GM12891 (cell line): Measurements from ENCODE around the gene MXD3.

Source experiments
- DNase-seq: peaks from one replicate; pipeline ENCODE4 v3.0.0; 2011; ENCODE audit warnings: low spot score; ENCODE audit not compliant: insufficient read length
- FAIRE-seq: peaks from 2 replicates; lab custom pipeline; 2011; peaks lifted over from hg19 to GRCh38; lab: Jason Lieb, UNC
- PAX5 ChIP-seq: IDR thresholded peaks from 2 replicates; pipeline ENCODE4 v1.6.1; 2011; ENCODE audit warnings: low read length, moderate library complexity, mild to moderate bottlenecking; ENCODE audit not compliant: insufficient read depth, severe bottlenecking
- POLR2A ChIP-seq: IDR thresholded peaks from 2 replicates; pipeline ENCODE4 v1.6.1; 2011; ENCODE audit warnings: low read depth, low read length, control low read depth
- POLR2AphosphoS5 ChIP-seq: IDR thresholded peaks from 2 replicates; pipeline ENCODE4 v1.6.1; 2011; ENCODE audit warnings: low read depth, low read length, control low read depth
- POU2F2 ChIP-seq: IDR thresholded peaks from 2 replicates; pipeline ENCODE4 v1.6.1; 2011; ENCODE audit warnings: low read depth, mild to moderate bottlenecking, control low read depth, low read length, moderate library complexity
- SPI1 ChIP-seq: IDR thresholded peaks from 2 replicates; pipeline ENCODE4 v1.6.1; 2011; ENCODE audit warnings: low read depth, low read length, control low read depth
- TAF1 ChIP-seq: IDR thresholded peaks from 2 replicates; pipeline ENCODE4 v1.6.1; 2011; ENCODE audit warnings: low read depth, low read length, control low read depth

MXD3 gene

GRCh38 chr5:177333420-177334154 is 21.9 kb upstream of the MXD3 start:
- no peak for TF ChIP-seq PAX5
- no peak for TF ChIP-seq POLR2AphosphoS5
- no peak for TF ChIP-seq POLR2A
- no peak for TF ChIP-seq POU2F2
- TF ChIP-seq TAF1 = no peak
- no peak for TF ChIP-seq SPI1
- FAIRE-seq (no peak), DNase-seq (no peak)

DNA sequence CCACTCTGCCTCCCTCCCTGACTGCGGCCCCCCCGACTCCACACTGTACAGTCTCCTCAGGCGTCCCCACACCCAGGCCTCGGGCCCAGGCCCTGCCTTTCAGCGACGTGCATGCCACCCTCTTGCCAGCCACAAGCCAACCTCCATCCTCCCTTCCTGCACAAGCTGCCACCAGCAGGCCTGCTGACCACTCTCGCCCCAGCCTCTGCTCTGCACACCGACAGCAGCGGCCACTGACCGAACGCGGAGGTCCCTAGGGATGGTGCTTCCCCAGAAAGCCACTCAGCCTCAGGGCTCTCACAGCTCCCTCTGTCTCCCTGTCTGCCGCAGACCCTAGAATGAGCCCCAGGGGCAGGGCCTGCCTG is 21.2 kb upstream of the MXD3 start:
- DNase-seq (no peak), FAIRE-seq (no peak)
- TF ChIP-seq TAF1 = no peak
- TF ChIP-seq POLR2A = no peak

GRCh38 chr5:177332031-177332895 is 20.6 kb upstream of the MXD3 start:
- DNase-seq (no peak), FAIRE-seq (no peak)
- TF ChIP-seq PAX5 (no peak), POLR2A (no peak)

DNA sequence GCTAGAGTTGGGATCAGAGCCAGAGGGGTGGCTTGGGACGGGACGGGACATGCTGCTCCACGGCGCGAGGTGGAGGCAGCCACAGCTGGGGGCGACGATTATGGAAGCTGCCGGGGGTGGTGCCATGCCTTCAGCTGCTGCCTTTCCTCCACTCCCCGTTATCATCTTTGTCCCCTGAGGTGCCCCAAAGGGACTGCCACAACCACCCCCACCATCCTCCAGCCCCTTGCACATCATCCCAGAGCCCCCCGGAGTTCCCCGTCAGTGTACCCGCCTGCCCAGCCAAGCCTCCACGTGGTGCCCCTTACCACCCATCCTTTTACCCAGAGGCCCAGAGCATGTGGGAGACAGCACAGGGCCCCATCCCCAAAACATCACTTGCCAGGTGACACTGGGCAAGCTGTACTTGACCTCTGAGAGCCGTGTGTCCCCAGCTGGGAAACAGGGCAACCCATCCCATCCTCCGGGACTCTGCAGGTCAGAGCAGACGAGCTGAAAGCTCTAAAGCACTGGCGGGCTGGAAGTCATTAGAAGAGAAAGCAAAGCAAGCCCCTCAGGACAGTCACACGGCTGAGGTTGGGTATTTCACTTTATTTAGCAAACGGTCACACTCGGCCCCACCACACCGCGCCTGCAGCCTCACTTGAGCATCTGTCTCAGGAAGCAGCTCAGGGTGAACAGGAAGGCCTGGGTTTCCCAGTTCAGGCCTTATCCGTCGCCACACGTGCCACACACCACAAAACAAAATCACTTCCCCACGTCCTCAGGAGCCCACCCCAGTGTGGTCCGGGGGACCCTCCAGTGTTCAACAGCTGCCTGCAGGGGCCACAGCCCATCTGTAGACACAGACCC is 19.5 kb upstream of the MXD3 start:
- DNase-seq (no peak), FAIRE-seq (no peak)
- no peak for TF ChIP-seq POLR2A
- no peak for TF ChIP-seq PAX5
- 0 out of 2 replicates have a peak, but pooled peaks have one; percentile 2 for TF ChIP-seq POLR2AphosphoS5

DNA sequence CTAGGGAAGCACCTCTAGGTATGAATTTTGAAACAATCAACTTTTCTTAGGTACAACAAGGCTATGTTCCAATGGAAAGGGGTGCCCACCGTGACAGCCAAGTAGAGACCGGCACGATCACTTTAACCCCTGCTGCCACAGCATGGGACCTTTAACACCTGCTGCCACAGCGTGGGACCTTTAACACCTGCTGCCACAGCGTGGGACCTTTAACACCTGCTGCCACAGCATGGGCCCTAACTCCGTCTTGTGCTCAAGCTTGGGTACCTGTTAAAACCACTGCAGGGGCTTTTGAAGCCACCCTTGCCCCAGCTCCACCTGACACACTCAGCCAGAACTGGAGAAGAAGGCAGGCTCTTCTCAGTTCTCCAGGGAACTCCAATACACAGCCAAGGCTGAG is 18.2 kb upstream of the MXD3 start:
- no peak for TF ChIP-seq POU2F2
- 0 out of 2 replicates have a peak, but pooled peaks have one; percentile 40 for TF ChIP-seq POLR2A
- TF ChIP-seq PAX5 = no peak
- DNase-seq (no peak), FAIRE-seq (no peak)

GRCh38 chr5:177328545-177329231 is 17.0 kb upstream of the MXD3 start:
- TF ChIP-seq POLR2AphosphoS5 = no peak
- no peak for TF ChIP-seq TAF1
- no peak for TF ChIP-seq POU2F2
- no peak for TF ChIP-seq PAX5
- TF ChIP-seq POLR2A = no peak
- TF ChIP-seq SPI1 = no peak
- no peak for FAIRE-seq

DNA sequence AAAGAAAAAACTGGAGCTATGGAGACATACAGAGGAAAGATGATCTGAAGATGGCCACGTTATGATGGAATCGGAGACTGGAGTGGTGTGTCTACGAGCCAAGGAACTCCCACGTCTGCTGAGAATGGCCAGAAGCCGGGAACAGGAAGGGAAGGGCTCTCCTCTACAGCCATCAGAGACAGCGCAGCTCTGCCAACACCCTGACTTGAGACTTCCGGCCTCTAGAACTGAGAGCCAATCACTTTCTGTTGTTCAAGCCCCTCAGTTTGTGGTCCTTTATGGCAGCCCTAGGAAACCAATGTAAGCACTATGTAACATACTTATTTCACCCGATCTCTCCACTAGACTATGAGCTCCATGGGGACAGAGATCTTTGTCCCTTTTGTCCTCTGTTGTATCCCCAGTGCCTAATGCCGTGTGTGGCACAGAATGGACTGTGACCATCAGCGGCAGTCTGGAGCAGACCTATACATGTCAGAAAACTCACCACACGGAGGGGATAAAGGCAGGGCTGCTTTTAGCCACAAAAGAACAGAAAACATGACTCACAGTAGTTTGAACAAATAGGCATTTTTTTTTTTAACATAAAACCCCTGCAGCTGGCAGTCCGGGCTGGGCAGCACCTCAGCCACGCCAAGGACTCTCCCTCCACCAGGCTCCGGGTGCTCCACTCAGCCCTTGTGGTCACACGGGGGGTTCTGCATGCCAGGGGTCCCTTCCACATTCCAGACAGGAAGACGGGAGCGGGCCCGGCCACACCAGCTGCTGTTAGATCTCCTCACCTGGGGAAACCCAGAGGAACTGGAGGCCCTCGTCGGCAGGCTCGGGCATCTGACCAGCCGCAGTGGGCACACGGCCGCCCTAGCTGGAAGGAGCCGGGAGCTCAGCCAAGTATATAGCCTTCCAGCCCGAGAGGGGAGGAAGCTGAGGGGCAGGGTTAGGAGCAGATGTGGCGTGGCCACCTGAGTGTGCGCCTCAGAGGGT is 16.1 kb upstream of the MXD3 start:
- peak; percentile 81 for FAIRE-seq
- no peak for DNase-seq
- no peak for TF ChIP-seq POU2F2

More at GRCh38 chr5:177328545-177329231, 17.0 kb upstream of the MXD3 start:
- no peak for DNase-seq

DNA sequence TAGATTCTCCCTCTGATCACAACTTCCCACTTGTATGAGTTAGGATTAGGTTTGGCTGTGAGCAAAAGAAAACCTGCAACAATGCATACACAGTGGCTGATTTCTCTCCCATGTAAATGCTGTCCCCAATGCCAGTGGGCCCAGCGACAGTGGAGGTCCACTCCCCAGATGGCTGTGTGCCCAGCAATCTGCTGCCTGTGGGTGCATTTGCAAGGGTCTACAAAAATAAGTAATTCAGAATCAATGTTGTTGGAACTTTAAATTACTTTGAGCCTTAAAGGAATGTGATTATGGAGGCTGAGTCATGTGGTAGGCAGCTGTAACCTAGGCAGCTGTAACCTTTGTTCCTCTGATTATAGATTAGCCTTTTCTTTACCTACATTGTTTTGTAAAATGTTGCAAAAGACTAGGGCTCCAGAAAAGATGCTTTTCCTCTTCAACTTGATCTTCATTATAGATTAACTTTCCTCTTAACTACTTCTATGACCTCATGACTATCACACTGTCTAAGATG is 14.2 kb upstream of the MXD3 start:
- DNase-seq = no peak
- no peak for FAIRE-seq
- TF ChIP-seq SPI1 (no peak), TAF1 (no peak), POU2F2 (no peak), POLR2AphosphoS5 (no peak), PAX5 (no peak), POLR2A (no peak)

DNA sequence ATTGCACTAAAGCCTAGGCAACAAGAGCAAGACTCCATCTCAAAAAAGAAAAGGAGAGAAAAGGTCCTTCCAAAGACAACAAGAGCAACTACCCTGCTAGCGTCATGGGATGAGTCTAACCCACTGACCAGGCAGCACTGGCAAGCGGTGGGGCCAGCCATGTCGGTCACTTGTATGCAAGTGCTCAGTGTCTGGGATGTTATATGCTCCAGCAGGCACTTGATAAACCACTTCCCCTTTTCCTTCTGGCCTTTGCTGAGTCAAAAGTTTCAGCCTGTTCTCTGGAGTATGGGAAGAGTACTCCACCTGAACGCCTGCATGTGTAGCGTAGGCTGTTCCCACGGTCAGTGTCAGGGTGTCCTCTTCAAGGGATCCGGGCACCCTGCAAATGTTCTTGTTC is 9.2 kb upstream of the MXD3 start:
- no peak for DNase-seq
- TF ChIP-seq POLR2AphosphoS5 = no peak
- peak; percentile 95 for TF ChIP-seq SPI1
- no peak for TF ChIP-seq POU2F2
- no peak for TF ChIP-seq POLR2A
- FAIRE-seq = no peak
